ENCODE measurements around the gene PRKCH.
"Not testable (repeated sequence)": the region's sequence is repeated elsewhere in the genome, so short reads cannot be mapped to it uniquely, and the experiment has no call there.

Gene PRKCH

DNA sequence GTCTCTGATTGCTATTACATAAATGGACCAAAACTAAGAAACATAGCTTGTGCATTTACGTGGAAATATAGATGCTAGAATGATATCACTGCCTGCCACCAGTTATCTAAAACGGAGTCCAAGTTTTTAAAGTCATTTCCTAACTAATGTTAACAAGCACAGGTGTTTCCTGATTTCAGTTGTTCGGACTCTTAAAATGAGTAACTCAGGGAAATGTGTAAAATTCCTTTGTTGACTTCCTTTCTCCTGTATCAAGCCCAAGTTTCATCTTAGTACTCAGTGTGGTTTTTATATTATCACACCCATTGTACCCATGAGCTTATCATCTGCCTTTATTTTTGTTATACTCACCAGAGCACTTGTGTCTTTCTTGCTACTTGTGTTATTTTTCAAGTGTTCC lies 13.2 kb upstream of the PRKCH start:
- no peak for DNase-seq (ENCODE audit: low spot score)

DNA sequence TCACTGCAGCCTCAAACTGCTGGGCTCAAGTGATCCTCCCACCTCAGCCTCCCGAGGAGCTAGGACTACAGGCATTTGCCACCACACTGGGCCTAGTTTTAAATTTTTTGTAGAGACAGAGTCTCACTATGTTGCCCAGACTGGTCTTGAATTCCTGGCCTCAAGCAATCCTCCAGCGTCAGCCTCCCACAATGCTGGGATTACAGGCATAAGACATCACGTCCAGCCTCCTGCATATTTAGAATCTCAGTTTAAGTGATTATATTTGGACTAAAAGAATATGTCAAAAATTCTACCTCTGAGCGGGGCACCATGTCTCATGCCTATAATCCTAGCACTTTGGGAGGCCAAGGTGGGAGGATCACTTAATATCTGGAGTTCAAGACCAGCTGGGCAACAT lies 12.7 kb upstream of the PRKCH start:
- DNase-seq (ENCODE audit: low spot score), result not testable (repeated sequence)

DNA sequence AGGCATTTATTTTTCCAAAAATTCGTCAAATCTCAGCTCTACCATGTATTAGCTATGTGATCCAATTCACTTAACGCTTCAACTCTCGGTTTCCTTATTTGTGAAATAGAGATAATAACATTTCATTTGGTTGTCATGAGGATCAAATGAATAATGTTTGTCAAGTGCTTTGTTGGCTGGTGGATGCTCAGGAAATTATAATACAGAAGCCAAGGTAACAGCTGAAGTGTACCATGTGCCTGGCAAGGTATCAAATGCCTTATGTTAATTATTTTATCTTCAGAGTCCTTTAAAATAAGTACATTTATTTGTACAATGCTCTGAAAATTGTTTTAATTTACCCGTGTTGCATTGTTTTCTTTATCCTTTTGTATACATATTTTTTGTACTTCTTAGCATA lies 6.1 kb upstream of the PRKCH start:
- no peak for DNase-seq (ENCODE audit: low spot score)

DNA sequence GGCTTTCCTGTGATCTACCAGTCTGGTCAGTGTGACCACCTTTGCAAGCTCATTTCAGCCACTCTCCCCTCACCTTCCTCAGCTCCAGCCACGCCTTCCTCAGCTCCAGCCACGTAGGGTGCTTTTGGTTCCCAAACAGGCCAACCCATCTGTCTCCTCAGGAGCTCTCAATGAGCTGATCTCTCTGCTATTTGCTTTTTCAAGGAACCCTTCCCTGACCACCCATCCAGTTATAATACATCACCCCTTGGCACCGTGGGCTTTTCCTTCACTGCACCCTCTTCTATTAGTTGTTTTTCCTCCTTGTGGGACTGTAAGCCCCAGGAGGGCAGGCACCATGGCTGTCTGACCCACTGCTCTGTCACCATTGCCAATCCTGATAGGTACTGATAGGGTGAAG lies 2.3 kb upstream of the PRKCH start:
- DNase-seq (ENCODE audit: low spot score), result no peak

DNA sequence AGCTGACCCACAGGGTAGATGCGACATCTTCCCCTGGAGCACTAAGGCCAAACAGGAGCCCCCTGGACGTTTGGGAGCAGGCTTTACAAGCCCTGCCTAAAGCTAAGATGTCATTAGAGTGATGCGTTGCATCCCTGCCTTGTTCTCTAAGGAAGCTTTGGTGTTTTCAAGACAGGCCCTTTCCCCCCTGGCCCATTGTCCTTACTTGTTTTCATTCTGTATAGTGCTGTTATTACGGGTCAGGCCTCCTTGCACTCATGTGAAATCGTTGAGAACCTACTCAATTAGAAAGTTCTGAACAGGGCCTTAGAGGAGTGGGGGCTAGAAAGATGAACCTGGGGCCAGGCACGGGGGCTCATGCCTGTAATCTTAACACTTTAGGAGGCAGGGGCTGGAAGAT lies 1.7 kb upstream of the PRKCH start:
- DNase-seq (ENCODE audit: low spot score), result no peak

DNA sequence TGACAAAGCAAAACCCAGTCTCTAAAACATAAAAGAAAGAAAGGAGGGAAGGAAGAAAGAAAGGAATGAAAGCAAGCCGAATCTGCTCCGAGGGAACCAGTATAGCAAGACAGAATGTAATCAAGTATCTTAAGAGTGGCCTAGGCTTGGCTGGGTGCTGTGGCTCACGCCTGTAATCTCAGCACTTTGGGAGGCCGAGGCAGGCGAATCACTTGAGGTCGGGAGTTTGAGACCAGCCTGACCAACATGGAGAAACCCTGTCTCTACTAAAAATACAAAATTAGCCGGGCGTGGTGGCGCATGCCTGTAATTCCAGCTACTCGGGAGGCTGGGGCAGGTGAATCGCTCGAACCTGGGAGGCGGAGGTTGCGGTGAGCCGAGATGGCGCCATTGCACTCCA lies 1.2 kb upstream of the PRKCH start:
- DNase-seq (ENCODE audit: low spot score), result not testable (repeated sequence)

DNA sequence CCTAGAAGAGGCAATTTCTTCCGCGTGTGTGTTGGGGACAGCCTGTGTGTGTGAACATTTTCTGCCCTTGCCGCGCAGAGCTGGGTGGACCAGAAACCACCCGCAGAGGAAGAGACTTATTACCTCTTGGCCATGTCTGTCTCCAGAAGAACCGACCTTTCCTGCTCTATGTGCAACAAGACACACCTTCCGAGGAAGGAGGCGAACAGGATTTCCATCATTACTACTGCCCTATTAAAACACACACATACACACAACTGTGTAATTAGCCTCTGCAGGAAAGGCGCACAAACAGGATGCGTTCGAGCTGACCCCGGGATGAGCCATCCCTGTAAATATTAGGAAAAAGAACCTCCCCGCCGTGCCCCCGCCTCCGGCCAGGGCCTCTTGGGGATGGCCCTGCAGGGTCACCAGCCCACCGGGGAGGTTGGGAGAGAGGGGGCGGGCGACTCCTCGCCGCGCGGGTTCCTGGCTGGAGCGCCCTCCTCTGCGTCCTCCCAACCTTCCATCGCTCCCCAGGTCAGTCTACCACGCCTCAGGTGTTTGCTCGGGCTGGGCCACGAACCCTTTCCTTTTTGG lies 484 bp upstream of the PRKCH start:
- DNase-seq (ENCODE audit: low spot score), result no peak

DNA sequence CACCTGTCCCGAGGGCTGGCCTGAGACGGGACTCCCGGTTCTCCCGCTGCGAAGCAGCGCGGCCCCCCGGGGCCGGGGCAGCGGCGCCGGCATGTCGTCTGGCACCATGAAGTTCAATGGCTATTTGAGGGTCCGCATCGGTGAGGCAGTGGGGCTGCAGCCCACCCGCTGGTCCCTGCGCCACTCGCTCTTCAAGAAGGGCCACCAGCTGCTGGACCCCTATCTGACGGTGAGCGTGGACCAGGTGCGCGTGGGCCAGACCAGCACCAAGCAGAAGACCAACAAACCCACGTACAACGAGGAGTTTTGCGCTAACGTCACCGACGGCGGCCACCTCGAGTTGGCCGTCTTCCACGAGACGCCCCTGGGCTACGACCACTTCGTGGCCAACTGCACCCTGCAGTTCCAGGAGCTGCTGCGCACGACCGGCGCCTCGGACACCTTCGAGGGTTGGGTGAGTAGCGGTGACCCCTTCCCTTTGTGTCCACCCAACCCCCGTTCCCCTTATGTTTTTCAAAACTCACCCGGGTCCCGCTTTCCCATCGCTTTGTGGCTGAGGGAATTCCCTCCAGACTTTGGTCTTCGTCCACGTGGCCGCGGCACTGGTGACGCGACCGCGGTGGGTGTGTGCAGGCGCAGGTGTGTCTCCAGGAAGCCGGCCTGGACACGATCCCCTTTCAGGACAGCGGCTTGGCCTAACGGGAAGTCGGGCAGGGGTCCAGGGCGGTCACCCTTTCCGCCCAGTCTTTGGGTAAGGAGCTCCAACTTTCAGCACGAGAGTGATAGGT lies 826 bp downstream of the PRKCH start:
- DNase-seq (ENCODE audit: low spot score), result no peak

DNA sequence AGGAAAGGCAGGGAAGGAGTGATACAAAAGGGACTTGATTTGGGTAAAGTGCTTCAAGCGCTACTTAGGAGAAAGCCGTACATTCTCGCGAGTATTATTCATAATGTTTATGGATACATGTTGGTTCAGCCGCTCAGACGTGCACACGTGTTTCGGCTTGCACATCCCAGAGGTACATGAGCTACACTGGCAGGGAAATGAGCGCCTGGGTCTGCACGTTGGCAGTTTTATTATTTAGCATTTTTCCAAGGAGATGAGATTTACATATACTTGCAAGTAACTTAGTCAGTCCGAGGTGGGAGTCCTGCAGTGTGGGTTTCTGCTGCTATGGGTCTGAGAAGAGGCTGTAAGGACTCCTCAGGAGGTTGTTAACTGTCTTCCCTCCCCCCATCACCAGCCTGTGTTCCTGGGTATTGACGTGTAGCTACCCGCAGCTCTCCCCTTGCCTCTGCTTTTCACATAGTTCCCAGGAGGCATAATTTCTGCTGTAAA lies 1.5 kb downstream of the PRKCH start:
- peak; percentile 55 for DNase-seq (ENCODE audit: low spot score)

DNA sequence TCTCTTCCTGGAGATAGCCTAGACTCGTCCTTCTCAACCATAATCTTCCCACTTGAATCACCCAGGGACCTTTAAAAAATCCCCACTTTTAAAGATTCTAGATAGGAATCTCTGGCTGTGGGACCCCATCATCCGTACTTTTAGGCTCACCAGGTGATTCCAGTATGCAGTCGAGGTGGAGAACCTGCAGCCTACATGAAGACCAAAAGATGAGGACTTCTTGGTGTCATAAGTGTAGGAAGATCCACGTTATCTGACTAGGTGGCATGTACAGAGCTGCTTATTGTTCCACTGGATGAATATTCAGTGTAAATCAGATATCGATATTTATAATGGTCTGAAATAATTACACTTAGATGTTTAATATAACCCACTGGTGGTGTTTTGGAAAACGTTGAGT lies 2.6 kb downstream of the PRKCH start:
- DNase-seq (ENCODE audit: low spot score), result no peak

DNA sequence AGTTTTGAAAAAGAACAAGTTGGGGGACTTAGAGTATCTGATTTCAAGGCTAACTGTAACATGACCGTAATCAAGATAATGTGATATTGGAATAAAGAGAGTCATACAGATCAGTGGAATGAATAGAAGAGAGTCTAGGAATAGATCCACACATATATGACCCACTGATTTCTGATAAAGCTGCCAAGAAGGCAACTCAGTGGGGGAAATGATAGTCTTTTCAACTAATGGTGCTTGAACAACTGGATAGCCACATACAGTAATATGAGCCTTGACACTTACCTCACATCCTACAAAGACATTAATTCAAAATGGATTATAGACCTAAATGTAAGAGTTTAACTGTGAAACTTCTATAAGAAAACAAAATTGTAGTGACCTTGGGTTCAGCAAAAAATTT lies 3.8 kb downstream of the PRKCH start:
- no peak for DNase-seq (ENCODE audit: low spot score)

DNA sequence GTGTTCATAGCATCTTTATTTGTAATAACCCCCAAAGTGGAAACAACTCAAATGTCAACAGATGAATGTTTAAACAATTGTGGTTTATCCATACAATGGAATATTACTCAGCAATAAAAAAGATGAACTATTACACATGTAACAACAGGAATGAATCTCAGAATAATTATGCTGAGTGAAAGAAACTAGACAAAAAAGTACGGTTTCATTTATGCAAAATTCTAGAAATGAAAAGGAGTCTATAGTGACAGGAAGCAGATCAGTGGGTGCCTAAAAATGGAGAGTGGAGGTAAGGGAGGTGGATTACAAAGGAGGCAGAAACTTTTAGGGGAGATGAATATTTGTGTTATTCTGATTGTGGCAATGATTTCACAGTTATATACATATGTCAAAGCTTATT lies 4.8 kb downstream of the PRKCH start:
- no peak for DNase-seq (ENCODE audit: low spot score)

DNA sequence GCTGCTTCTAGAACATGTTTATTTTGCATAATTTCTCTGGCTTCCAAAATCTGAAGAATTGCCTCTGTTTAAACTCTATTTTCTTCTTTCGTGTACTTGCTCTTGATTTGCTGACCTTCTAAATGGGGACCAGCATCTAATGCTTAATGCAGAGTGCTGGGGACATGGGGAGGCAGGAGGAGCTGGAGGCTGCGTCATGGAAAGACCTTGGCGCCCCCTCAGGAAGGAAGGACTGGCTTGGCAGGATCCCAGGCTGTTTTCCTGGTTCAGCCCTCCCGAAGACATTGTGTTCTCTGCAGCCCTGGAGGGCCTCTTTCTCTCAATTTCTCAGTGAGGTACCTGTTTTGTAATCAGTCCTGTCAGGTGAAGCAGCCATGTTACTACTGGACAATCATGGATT lies 5.5 kb downstream of the PRKCH start:
- DNase-seq (ENCODE audit: low spot score), result no peak

DNA sequence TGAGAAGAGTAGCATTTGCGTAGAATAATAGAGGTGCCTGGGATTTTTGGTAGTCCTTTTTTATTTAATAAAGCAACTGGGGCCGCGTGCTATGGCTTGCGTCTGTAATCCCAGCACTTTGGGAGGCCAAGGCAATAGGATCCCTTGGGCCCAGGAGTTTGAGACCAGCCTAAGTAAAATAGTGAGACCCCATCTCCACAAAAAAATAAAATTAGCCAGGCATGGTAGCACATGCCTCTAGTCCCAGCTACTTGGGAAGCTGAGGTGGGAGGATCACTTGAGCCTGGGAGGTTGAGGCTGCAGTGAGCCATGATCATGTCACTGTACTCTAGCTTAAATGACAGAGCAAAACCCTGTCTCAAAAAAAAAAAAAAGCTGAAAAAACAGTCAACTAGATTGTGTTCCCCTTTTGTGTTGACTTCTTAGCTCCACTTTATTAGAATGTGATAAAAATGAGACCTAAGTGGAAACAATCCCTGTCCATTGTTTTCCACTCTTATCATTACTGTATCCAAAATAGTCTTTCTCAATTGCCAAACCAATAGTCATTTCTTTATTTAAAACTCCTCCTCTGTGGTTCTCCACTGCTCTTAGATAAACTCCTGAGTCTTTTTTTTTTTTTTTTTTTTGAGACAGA lies 7.4 kb downstream of the PRKCH start:
- no peak for DNase-seq (ENCODE audit: low spot score)

DNA sequence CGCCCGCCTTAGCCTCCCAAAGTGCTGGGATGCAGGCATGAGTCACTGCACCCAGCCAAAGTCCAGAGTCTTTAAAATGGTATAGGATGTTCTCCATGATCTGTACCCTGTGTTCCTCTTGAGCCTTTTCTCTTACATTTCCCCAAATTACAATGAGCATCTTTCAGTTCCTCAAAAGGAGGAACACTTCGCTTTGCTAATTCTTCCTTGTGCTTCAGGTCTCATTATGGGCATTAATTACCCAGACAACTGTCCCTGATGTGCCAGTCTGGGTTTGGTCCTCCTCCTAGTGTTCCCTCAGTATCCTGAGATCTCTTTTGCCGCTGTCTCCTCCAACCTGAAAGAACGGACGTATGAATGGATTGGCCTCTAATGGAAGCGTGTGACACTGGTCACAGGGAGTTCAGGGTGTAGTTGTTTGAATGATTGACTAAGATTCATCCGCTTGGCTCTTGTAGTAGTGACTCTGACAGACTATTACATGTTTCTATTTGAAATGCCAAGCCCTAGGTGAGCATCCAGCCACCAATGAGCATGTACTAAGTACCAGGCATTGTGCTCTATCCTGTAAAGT lies 8.2 kb downstream of the PRKCH start:
- no peak for DNase-seq (ENCODE audit: low spot score)

DNA sequence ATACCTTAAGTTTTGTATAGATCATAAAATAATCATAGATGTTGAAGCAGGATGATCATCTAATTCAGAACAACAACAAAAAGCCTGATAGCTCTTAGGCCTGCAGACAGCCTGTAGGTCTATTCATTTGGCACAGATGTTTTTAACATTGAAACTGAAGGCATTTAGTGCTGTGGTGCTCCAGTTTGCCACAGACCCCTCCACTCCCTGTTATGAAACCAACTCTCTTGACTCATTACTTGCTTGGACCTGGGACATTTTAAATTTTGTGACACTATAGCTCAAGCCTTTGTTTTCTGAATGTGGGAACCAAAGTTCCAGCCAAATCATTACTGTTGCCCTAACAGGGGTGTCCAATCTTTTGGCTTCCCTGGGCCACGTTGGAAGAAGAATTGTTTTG lies 9.1 kb downstream of the PRKCH start:
- DNase-seq (ENCODE audit: low spot score), result no peak

DNA sequence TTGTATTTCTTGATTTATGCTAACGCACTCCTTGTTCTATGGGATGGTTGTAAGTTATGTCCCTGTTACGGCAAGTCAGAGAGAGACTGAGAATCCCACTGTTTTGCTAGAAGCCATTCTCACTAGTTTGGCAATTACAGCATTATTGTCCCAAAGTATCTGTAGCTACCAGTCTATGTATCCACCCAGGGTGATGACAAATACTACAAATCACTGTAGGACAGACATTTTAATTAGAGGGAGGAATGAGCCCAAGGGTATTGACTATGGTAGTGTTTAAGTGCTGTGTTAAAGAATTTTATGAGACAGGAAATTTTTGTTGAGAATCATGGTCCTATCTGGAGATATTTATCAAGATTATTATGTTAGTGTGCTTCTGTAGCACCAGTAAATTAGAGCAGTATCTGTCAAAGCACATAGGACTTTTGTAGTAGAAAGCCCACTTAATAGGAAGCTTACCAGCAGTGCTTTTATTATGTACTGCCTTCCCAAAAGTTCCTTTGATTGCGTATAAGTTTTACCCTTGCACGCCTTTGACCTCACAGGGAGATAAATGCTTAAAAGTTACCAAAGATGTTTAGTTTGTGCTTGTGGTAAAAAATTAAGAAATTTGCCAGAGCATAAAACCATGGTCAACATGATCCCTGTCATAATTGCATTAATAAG lies 10.7 kb downstream of the PRKCH start:
- no peak for DNase-seq (ENCODE audit: low spot score)

DNA sequence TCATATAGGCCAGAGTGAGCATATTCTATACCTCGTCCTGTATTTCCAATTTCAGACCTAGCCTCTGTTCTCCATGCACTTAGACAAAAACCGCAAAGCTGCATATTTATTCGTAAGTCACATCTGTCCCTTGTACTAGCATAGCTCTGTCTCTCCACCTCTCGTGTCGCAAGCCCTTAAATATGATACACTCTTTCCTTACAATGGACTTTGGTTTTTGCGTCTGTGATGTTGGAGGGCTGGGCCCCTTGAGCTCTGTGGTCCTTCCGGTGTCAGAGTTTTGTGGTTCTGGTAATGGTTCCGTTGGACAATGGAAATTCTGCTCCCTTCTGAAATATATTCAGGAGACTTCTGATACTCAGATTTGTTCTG lies 11.3 kb downstream of the PRKCH start:
- DNase-seq (ENCODE audit: low spot score), result no peak

DNA sequence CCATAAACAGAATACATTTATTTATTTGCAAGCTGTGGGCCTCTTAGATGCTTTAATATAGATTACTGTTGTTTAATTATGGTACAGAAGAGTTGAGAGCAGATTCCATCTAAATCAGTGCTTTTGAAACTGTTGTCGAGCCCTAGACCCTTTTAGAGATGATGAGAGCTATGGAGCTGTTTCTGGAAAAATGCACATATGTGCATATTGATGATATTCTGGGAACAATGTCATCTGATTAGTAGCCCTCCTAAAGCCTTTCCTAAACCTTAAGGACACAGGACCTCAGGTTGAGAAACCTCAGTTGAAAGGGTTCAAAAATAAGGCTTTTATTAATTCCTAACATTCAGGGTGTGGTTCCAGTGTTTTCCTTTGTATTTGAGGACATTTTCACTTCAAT lies 11.7 kb downstream of the PRKCH start:
- no peak for DNase-seq (ENCODE audit: low spot score)

DNA sequence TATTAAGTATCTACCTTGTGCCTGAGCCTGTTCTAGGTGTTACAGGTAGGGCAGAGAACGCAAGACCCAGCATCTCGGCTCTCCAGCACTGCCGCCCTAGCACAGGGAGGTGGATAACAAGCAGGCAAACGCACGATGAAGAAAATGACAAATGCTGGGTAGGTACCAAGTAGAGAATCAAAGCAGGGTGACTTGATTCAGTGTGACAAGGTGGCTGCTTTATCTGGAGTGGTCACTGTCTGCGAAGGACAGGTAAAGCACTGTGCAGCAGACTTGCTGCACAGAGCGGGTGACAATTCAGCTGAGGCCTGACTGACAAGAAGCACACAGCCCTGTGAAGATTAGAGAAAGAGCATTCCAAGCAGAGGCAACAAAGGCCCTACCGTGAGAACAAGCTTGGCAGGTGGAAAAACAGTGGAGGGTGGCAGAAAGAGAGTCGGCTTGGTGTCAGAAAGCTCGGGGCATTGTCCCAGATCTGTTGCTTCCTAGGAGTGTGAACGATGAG lies 12.9 kb downstream of the PRKCH start:
- DNase-seq (ENCODE audit: low spot score), result peak; percentile 51

DNA sequence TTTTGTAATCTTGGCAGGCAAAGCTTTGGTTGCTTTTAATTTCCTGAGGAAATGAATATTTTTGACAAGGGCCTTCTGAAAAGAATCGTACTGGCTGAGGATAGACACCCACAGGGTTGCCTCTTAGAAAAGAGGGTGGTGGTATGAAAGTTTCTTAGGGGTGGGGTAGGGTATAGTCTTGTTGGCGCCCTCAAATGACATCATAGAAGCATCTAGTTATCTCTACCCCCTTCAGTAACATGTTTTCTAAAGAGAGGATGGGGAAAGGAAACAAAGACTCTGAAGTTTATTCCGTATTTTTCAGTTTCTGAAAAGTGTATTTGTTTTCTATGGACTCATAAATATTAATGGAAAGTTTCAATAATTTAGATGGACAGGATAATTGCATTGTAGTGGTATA lies 13.7 kb downstream of the PRKCH start:
- peak; percentile 55 for DNase-seq (ENCODE audit: low spot score)

DNA sequence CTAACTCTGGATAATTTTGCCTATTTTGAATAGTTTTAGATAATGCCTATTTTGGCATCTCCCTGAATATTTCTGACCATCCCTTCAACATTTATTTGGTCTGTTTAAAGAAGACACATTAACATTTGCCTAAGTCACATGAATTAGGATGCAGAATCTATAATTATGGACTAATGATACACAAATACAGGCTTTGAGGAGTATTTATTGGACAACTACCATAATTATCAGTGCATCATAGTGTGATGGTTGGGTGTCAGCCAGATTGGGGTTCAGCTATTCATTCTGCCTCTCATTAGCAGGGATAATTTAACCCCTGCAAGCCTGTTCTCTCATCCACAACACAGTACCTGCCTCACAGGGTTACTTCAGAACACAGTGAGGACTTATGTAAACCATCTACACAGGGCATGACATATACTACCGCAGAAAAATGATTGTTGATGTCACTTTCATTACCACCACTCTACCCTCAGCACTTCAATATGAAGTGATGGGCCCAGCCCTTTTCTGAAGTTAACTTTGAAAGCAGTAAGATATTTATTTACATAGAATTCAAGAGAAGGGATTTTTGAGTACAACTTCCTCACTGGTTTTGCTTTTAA lies 14.4 kb downstream of the PRKCH start:
- peak; percentile 76 for DNase-seq (ENCODE audit: low spot score)

All from CD4-positive, alpha-beta T cell treated with Interleukin-2 at 100 ng/mL for 4 hours (primary cell).